Activated T-cell treated with anti-CD3 and anti-CD28 coated beads for 48 hours (primary cell): ENCODE results near the gene BAHD1.
"Not testable (repeated sequence)": the region's sequence is repeated elsewhere in the genome, so short reads cannot be mapped to it uniquely, and the experiment has no call there.

Experiments used
- DNase-seq: peaks from one replicate; pipeline ENCODE4 v3.0.0-alpha.2; 2020; ENCODE audit warnings: low read depth

The BAHD1 gene

GRCh38 chr15:40445421-40445922 lies 4.7 kb downstream of the BAHD1 start:
- no peak for DNase-seq

GRCh38 chr15:40446144-40446543 lies 5.4 kb downstream of the BAHD1 start:
- DNase-seq = no peak

- no peak for DNase-seq
Observed at GRCh38 chr15:40448354-40448753, 7.6 kb downstream of the BAHD1 start.

GRCh38 chr15:40449275-40449674 lies 8.5 kb downstream of the BAHD1 start:
- no peak for DNase-seq

- DNase-seq = no peak
Observed at GRCh38 chr15:40450047-40450446, 9.3 kb downstream of the BAHD1 start.

- DNase-seq = no peak
Observed at GRCh38 chr15:40451527-40452158, 10.9 kb downstream of the BAHD1 start.

- DNase-seq = no peak
Observed at GRCh38 chr15:40452296-40453090, 11.7 kb downstream of the BAHD1 start.

- DNase-seq = not testable (repeated sequence)
Observed at GRCh38 chr15:40453941-40454340, 13.2 kb downstream of the BAHD1 start.

- no peak for DNase-seq
Observed at GRCh38 chr15:40454904-40455391, 14.2 kb downstream of the BAHD1 start.

- no peak for DNase-seq
Observed at GRCh38 chr15:40456299-40456712, 15.6 kb downstream of the BAHD1 start.

- no peak for DNase-seq
Observed at GRCh38 chr15:40456738-40457137, 16.0 kb downstream of the BAHD1 start.

- DNase-seq = no peak
Observed at GRCh38 chr15:40458495-40459371, 18.0 kb downstream of the BAHD1 start.

GRCh38 chr15:40459391-40460015 lies 18.8 kb downstream of the BAHD1 start:
- no peak for DNase-seq

GRCh38 chr15:40460404-40460803 lies 19.7 kb downstream of the BAHD1 start:
- DNase-seq = no peak

GRCh38 chr15:40461958-40462357 lies 21.2 kb downstream of the BAHD1 start:
- no peak for DNase-seq

- no peak for DNase-seq
Observed at GRCh38 chr15:40463279-40463678, 22.5 kb downstream of the BAHD1 start.

GRCh38 chr15:40463886-40464545 lies 23.3 kb downstream of the BAHD1 start:
- no peak for DNase-seq

GRCh38 chr15:40464595-40465185 lies 23.9 kb downstream of the BAHD1 start:
- DNase-seq = no peak

- no peak for DNase-seq
Observed at GRCh38 chr15:40465939-40466338, 25.2 kb downstream of the BAHD1 start.

- DNase-seq = no peak
Observed at GRCh38 chr15:40466426-40467260, 25.9 kb downstream of the BAHD1 start.
